Amniotic epithelial cell (primary cell): Measurements from ENCODE around the gene SIRT2.
"Not testable (repeated sequence)": the region's sequence is repeated elsewhere in the genome, so short reads cannot be mapped to it uniquely, and the experiment has no call there.

ENCODE experiments used
- DNase-seq: peaks from one replicate; pipeline ENCODE4 v3.0.0-alpha.2; 2010; ENCODE audit warnings: low read depth

SIRT2 gene

DNA sequence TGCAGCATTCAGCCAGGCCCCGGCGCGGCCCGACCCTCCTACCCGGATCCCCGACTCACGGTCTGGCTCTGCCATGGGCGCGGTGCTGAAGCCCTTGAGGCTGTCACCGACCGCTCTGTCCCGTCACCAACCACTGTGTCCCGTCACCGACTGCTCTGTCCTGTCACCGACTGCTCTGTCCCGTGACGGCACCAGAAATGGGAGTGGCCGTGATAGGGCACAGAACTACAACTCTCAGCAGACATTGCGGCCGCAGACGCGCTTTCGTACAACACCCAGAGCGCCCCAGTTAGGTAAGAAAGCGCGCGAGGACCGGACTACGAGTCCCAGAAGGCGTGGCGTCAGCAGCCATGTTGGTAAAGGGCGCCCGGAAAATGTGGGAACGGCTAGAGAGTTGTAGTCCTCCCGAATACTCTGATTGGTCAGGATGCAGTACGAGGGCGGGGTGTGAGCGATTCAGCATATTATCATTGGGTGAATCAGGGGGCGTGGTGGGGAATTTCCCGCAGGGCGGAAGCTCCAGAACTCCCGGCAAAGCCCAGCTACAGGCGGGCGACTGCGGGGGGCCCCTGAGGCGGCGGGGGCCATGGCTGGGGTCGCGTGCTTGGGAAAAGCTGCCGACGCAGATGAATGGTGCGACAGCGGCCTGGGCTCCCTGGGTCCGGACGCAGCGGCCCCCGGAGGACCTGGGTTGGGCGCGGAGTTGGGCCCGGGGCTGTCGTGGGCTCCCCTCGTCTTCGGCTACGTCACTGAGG lies at the start of gene SIRT2, which contains the start of gene NFKBIB:
TSS of gene SIRT2 (minus strand) at position 172 of the 755 bp plus-strand sequence. CDS start at position 75, 97 bp downstream.
TSS of gene NFKBIB (plus strand) at position 523 of the 755 bp plus-strand sequence. CDS start at position 587, 64 bp downstream.
- DNase-seq = peak; percentile 99

DNA sequence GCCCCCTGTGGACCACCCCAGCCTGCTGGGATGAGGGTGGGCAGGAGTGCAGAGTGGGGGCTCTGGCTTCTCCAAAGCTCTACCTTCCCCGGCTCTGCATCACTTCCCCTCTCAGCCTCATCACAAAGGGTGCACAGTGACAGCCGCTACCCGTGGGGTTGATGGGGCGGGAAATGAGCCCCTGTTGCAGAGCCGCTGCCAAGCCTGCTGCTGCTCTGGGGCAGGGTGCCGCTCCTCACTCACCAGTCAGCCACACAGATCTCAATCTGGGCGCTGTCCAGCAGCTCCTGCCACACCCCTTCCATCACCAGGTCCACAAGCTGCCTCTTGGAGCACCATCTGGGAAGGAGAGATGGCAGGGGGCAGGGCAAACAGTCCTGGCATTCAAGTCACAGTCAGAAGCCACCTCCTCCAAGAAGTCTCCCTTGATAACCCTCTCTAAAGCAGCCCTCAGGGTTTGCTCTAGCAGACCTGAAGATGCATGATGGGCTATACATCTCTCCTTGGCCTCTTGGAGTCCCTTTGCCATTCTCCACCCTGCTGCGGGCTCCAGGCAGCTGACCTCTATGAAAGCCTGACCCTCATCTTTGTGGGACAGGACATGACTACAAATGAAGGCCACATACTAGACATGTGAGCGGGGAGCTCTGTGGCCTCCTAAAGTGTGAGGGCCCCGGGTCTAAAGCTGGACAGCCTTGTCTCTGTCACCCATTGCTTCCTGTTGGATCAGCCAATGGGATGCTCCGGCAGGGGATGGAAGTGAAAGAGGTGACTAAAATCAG lies 47.0 kb upstream of the SIRT2 start:
- no peak for DNase-seq

DNA sequence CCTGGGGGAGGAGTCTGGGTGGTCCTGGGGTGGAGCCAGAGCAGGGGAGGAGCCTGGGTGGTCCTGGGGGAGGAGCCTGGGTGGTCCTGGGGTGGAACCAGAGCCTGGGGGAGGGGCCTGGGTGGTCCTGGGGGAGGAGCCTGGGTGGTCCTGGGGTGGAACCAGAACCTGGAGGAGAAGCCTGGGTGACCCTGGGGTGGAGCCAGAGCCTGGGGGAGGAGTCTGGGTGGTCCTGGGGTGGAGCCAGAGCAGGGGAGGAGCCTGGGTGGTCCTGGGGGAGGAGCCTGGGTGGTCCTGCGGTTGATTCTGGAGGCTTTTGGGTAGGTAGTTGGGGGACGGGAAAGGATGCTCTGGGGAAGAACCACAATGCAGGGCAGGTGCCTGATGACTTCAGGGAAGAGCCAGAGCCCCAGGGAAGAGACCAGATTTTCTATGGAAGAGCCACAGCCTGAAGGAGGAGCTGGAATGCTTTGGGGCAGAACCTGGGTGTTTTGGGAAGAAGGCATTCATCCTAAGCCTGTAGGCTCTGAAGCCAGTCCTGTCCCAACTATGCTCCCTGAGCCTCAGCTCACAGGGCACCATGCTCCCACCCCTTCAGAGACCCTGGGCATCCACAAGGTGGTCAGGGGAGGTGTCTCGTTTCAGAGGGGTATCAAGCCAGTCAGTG lies 46.3 kb upstream of the SIRT2 start:
- DNase-seq = no peak

DNA sequence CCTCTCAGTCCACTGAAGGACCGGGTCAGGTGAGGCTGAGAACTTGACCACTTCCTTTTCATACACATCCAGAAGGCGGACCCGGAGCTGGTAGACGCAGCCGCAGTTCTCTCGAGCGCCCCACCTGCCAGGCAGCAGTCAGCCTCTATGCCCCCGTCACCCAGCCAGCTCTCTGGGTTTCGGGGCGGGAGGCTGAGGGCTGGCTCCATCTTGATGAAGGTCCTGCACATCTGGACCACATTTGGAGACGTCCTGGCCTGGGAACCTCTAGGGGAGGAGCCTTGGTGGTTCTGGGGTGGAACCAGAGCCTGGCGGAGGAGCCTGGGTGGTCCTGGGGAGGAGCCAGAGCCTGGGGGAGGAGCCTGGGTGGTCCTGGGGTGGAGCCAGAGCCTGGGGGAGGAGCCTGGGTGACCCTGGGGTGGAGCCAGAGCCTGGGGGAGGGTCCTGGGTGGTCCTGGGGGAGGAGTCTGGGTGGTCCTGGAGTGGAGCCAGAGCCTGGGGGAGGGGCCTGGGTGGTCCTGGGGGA lies 45.6 kb upstream of the SIRT2 start:
- no peak for DNase-seq

DNA sequence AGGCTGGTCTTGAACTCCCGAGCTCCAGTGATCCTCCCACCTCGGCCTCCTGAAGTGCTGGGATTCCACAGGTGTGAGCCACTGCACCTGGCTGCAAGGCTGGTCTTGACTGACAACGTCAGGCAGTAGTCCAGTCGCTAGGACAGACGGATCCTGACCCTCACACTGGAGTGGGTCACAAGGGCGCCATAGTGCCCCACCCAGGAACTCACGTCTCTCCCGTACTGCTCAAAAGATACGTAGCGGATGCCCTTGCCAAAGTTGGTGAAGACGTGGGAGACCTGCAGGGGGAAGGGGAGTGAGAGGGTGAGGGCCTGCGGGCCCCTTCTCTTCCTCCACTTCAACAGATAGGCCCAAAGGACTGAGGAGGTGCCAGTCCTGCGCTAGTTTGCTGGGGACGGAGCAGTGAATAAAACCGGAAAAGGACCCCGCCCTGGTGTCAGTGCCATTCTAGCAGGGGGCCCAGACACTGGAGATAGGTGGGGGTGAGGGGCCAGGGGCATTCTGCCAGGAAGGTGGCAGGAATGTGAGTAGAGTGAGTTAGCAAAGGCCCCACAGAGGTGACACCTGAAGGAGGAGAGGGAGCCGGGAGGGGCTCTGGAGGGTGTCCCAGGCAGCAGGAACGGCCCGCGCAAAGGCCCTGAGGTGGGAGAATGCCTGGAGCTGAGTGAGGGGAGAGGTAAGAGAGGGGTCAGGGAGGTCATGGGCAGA lies 43.2 kb upstream of the SIRT2 start:
- DNase-seq = no peak

DNA sequence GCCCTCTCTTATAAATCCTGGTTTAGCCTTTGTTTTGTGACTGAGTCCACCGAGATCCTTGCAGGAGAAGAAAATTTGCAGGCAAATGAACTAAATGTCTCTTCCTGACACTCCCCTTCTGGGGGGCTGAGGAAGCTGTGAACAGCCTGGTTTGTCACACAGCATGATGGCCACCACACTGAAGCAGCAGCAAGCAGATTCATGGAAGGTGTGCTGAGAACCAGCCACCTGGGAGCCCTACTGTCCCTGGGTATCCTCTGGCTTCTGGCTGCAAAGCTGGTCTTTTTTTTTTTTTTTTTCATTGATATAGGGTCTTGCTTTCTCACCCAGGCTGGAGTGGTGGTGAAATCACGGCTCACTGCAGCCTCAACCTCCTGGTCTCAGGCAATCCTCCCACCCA lies 42.6 kb upstream of the SIRT2 start:
- no peak for DNase-seq

DNA sequence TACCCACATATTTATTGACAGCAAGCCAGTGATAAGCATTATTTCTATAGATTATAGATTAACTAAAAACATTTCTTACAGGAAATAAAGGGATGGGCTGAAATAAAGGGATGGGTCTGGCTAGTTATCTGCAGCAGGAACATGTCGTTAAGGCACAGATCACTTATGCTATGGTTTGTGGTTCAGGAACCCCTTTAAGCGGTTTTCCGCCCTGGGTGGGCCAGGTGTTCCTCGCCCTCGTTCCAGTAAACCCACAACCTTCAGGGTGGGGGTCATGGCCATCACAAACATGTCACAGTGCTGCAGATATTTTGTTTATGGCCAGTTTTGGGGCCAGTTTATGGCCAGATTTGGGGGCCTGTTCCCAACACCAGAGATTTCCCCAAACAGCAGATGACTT lies 42.0 kb upstream of the SIRT2 start:
- not testable (repeated sequence) for DNase-seq

DNA sequence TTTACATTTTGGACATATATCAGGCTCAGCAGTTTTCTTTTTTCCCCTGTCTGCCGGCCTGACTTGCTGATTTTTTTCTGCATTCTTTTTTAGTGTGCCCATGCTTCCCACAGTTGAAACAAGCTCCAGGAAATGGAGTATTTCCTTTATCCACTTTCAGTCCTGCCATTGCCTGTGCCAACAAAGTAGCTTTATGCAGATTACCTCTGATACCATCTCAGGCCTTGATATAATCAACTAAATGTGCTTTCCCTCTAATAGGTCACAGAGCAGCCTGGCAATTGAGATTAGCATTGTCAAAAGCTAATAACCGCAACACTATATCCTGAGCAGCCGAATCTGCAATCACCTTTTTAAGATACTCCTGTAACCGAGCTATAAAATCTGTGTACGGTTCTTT lies 40.5 kb upstream of the SIRT2 start:
- no peak for DNase-seq

DNA sequence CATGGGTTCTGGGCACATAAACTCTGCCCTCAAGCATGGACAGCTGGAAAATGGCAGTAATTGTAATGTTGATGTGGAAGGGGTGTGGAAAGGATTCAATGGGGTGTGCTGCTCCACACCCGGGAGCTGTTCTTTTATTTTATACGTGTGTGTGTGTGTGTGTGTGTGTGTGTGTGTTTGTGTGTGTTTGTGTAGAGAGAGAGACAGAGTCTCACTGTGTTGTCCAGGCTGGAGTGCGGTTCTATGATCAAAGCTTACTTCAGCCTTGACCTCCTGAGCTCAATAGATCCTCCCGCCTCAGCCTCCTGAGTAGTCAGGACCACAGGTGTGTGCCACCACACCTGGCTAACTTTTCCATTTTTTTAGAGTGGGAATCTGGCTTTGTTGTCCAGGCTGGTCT lies 34.1 kb upstream of the SIRT2 start:
- DNase-seq = no peak

DNA sequence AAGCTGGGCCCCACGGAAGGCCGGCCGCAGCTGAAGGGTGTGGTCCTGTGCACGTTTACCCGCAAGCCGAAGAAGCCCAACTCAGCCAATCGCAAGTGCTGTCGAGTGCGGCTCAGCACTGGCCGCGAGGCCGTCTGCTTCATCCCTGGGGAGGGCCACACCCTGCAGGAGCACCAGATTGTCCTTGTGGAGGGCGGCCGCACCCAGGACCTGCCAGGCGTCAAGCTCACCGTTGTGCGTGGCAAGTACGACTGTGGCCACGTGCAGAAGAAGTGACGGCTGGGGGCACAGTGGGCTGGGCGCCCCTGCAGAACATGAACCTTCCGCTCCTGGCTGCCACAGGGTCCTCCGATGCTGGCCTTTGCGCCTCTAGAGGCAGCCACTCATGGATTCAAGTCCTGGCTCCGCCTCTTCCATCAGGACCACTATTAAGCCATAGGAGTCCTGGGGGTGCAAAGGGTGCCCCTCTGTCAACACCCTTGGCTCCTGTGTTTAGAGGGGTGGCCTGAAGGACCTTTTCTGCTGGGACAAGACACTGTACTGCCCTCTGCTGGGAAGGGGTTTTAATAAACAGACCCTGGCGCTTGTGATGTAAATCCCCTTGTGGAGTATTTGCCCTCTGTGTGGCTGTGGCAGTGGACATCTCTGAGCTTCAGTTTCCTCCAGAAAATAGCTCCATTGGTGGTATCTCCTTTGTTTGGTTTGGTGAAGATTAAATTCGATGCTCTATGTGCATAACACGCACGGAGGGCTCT lies 33.2 kb upstream of the SIRT2 start:
- DNase-seq = peak; percentile 52

DNA sequence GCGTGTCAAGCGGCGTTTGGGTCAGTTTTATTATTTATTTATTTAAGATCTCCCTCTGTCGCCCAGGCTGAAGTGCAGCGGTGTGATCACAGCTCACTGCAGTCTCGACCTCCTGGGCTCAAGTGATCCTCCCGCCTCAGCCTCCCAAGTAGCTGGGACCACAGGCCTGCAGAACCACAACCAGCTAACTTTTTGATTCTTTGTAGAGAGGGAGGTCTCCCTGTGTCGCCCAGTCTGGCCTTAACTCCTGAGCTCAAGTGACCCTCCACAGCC lies 32.0 kb upstream of the SIRT2 start:
- DNase-seq = no peak

DNA sequence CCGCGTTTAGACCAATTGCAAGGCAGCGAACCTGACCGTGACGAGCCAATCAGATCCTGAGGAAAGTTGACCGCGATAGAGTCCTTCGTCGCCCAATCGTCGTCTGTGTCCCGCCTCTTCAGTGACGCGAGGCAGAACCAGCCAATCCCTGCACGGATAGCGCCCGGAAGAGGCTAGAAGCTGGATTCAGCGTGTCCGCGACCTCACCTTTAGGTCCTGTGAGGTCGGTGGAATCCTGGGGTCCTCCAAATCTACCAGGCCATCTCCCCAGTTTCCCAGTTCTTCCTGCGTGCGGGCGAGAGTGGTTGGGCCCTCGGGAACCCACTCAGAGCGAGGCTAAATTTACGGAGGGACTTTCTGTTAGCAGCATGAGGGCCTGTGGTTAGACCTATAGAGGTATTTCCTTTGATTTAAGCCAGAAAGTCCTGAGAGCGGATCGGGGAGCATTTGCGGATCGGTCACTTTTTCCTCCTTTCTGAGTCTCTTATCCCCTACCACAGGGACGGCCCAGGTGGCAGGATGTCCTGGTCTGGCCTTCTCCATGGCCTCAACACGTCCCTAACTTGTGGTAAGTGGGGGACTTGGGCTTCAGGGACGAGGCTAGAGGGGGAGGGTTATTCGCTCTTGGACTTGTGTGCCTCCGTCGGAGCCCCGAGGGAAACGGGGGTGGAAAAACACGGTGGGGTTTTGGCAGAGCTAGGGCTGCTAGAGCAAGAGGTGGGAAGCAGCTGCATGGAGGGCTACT lies 31.5 kb upstream of the SIRT2 start, which contains the start of gene MRPS12:
TSS of gene MRPS12 (plus strand) at position 169 of the 745 bp plus-strand sequence. CDS start at position 520, 351 bp downstream.
- DNase-seq = peak; percentile 99

DNA sequence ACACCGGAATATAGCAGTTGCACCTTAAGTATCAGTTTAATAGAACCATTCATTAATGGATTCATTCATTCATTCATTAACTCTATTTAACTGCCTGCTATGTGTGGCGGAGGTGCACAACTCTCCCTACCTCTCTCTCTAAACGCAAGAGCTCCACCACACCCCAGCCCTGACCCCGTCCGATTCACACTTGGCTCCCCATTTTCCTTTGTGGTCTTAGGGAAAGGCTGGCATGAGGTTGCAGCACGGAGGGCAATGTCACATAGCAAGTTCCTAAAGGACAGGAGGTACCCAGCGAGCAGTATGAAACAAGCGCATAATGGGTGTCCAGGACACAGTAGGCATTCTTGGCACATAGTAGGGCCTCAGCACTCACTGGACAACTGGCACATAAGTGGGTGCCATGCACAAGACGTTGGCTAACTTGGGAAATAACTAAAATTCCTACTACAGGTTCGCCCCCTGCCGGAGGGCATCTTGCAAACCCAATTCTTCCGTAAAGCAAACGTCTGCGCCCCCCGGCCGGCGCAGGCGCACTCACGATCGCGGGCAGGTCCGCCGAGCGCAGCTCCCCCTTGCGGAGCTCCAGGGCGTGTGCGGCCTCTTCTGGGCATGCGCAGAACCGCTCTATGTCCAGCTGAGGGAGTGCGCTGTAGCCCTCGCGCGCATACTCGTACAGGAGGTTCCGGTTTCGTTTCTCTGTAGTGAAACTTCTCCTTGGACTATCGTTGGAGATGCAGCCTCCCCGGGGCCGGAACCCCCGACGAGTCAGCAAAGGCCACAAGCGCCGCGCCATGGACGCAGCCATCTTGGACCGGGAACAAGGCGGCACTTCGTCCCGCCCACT lies 30.7 kb upstream of the SIRT2 start, which contains the start of gene SARS2:
TSS of gene SARS2 (minus strand) at position 835 of the 847 bp plus-strand sequence. CDS start at position 808, 27 bp downstream.
- peak; percentile 89 for DNase-seq

DNA sequence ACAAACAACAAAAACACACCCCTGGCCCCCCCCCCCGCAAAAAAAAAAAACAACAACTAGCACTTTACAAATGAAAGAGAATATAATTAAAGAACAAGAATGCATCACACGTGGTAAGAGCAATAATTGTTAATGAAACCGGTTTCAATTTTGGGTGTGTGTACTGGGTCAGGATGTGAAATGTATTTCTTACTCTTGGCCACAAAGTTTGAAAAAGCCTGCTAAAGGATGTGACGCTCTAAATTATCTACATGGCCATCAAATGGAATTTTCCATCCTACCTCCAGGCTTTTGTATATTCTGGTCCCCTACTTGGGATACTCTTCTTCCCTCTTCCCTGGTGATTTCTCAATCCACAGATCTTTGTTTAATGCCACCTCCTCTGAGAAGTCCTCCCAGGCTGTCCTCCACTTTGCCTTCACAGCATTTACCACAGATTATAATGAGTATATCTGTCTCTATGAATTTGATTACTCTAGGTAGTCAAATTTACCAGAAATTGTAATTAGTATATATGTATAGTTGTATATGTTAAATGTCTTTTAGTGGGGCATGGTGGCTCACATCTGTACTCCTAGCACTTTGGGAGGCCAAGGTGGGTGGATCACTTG lies 29.1 kb upstream of the SIRT2 start:
- DNase-seq = no peak

DNA sequence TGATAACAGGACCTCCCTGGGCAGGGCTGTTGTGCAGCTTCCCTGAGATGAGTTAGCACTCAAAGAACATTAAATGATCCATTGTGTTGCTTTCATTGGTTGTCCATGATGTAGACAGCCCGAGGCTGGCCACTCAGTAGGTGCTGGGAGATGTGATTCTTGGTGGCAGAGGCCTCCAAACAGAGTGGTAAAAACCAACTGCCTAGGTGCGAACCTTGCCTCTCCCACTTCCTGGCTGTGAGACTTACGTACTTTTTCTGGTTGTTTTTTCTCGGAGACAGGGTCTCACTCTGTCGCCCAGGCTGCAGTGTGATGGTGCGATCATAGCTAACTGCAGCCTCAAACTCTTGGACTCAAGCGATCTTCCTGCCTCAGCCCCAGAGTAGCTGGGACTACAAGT lies 25.0 kb upstream of the SIRT2 start:
- no peak for DNase-seq

DNA sequence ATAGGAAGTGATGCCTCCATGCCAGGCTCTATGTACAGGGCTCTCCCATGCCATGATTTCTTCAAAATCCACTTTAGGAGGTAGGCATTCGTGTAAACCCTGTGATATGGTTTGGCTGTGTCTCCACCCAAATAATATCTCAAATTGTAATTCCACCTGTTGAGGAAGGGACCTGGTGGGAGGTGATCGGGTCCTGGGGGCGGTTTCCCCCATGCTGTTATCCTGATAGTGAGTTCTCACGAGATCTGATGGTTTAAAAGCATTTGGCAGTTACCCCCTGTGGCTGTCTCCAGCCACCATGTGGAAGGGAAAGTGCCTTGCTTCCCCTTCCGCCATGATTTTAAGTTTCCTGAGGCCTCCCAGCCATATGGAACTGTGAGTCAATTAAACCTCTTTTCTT lies 23.1 kb upstream of the SIRT2 start:
- no peak for DNase-seq

DNA sequence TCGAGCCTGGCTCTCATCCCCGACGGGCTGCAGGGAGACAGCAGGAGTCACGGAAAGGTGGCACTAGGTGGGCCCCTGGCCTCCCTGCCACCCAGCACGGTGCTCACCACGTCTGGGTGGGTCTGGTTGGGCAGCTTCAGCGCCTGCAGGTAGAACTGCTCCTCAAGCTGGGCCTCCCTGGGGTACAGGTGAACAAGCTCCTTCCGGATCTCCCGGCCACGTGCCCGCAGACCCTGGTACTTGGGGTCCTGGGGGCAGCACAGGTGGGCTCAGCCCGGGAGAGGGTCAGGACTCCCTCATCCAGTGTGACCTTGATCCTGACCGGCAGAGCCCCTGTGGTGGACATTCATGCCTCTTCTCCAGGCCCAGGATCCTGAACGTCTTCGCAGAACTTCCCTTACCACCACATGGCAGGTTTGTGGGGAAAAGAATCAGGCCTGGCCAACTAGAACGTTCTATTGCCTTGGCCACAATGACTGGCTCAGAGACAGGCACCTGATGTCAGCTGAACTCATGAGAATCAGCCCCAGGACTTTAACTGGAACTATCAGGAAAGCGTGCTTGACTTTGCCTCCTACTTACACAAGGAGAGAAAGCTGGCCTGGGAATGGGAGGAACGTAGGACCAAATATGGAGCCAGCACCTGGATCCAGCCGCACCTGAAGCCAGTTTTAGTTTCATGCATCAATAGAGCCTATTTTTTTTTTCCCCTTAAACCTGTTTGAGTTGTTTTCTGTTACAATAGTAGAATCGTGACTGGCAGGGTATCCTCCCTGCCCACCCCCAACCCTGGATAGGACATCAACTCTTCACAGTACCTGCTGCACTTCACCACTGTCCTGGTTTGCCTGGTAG lies 22.2 kb upstream of the SIRT2 start:
- DNase-seq = no peak
